H1 (cell line): ENCODE measurements around the gene URGCP. TPM values are rescaled to one million over a fixed set of nuclear protein-coding genes. Genes with fewer than 3 reads are reported as not detected.

Experiments
- EP300 ChIP-seq, 2 experiments: IDR thresholded peaks; 1 replicate in 1 of 2; 2 replicates in 1 of 2; pipeline ENCODE4 v1.6.1; 2011 to 2012; ENCODE audit warnings: low read depth in 2 of 2, low read length in 2 of 2, mild to moderate bottlenecking in 2 of 2, borderline replicate concordance in 1 of 2, inconsistent platforms in 1 of 2, moderate library complexity in 1 of 2
- HDAC6 ChIP-seq: IDR thresholded peaks from one replicate; pipeline ENCODE4 v1.7.1; 2012; ENCODE audit warnings: low read depth, mild to moderate bottlenecking, inconsistent platforms, low read length, moderate library complexity
- RAD21 ChIP-seq, 2 experiments: IDR thresholded peaks in 1 of 2; conservative IDR thresholded peaks in 1 of 2; 2 replicates each; pipeline ENCODE4 v1.6.1; 2011; ENCODE audit warnings: low read depth in 2 of 2, low read length in 2 of 2, improper control_type of control experiment in 1 of 2, inconsistent platforms in 1 of 2, mild to moderate bottlenecking in 1 of 2, moderate library complexity in 1 of 2
- TAF1 ChIP-seq: IDR thresholded peaks from 2 replicates; pipeline ENCODE4 v1.6.1; 2011; ENCODE audit warnings: mild to moderate bottlenecking, low read depth, low read length
- polyA plus RNA-seq, 7 experiments: library from polyadenylated mRNA; depleted of rRNA in 3 of 7; stranded (reverse) in 5 of 7; unstranded in 2 of 7; fragments of >200 nt in 5 of 7; fragments of 200-250 nt in 2 of 7; gene quantifications; 1 replicate in 5 of 7; 2 replicates in 1 of 7; 4 replicates in 1 of 7; pipeline versions ENCODE4 v1.2.1 to v1.2.3, GENCODE V29; 2011 to 2013; ENCODE audit warnings: missing spikeins in 2 of 7, mixed read lengths in 2 of 7
- total RNA-seq: library from RNA; stranded (reverse); fragmentation: NEBNext Ultra II Directional; extraction: Animal tissue kit (Norgen Biotek cat#: 25700); gene quantifications from 2 replicates; pipeline ENCODE4 v1.2.1, GENCODE V29; 2021

Gene URGCP
- total and polyA plus RNA-seq, 2 of the 8 experiments (the other 6 are each of a cell fraction or from before 2014, with no cell fraction given), result 9.0 to 18.7 TPM

DNA sequence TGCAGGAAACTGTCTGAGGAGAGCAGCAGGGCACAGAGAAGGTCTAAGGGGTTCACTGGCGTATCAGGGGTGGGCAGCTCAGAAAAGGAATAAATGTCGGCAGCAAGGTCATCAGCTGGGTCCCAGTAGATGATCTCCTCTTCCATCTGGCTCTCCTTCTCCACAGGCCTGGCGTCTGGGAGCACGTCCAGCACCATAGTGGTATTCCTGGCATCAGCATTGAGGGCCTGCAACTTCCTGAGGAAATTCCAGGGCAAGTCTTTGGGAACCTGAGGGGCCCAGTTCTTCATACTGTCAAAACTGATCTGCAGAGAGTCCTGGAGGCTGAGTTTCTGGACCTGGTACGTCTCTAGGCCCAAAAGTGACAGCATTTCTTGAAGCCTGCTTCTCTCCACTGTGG, 27.5 kb downstream of the URGCP start (continued):
- TF ChIP-seq EP300 (IDR thresholded peaks at IDR 0.05; ENCODE audit: borderline replicate concordance in 1 of 2, low read depth in 2 of 2, low read length in 2 of 2), result no peak
- no peak for TF ChIP-seq TAF1
- no peak for TF ChIP-seq HDAC6
- no peak for TF ChIP-seq RAD21 (IDR thresholded peaks at IDR 0.05 in 1 of 2, conservative IDR thresholded peaks at IDR 0.05 in 1 of 2; ENCODE audit: low read depth in 2 of 2, low read length in 2 of 2)
